Coronary artery (tissue), 2 donors: ENCODE results near the gene RGL1.

Experiments used
- DNase-seq: peaks from one replicate; pipeline ENCODE4 v3.0.0-alpha.2; 2017; ENCODE audit warnings: low spot score
- H3K27ac ChIP-seq, 2 donors: fragments of 200-600 bp; sonication (generic); one replicate each; pipeline ENCODE4 v1.5.1; 2016 to 2019
- H3K4me3 ChIP-seq: fragments of 200-600 bp; sonication (generic); 2 replicates; pipeline ENCODE4 v1.5.1; 2016; ENCODE audit warnings: mild to moderate bottlenecking, moderate library complexity
- TF ChIP-seq, protein P1 (sequence below): fragments of 200-600 bp; sonication (generic); IDR thresholded peaks from one replicate; pipeline ENCODE4 v1.5.1; 2019; ENCODE audit warnings: antibody characterized with exemption

Gene RGL1

DNA sequence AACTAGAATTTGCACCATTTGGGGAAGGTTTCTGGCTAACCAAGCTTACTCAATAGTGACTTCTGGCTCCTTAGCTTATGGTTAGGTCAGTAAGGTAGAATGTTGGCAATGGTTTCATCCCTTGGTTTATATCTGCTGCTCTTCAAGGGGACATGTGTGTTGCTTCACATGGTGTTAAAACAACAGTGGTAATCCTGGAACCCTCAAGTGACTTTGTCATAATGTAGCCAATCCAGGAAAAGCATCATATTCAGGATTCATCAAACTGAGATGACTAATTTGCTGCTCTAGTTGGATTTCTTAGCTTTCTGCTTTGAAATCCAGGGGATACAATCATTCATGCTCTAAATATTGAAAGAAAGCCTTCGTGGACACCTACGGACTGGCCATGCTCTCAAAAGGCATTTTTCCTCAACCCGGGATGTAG is 108.7 kb downstream of the RGL1 start:
- H3K27ac ChIP-seq = peak overlapping the region in 1 of 2 donors; percentile 19
- DNase-seq = no peak

DNA sequence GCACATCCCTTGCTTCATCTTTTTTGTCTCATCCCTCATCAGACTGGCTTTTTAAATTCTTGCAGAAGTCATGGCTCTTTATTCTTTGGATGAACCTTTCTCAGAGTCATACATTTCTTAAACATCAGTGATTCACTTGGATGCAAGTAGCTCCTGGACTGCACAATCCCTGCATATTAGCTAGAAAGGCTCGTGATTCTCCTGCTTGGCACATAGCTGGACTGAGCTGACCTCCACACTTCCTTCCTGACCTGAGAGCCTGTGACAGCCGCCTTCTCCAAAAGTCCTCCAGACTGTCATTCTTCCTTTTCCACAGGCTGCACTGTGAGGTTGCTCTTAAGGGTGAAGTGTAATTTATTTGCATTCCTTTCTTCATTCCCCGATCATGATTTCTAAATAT is 109.4 kb downstream of the RGL1 start:
- no peak for DNase-seq
- Histone ChIP-seq H3K27ac (no peak overlapping the region), H3K4me3 (no peak overlapping the region)
- TF ChIP-seq, protein P1, sequence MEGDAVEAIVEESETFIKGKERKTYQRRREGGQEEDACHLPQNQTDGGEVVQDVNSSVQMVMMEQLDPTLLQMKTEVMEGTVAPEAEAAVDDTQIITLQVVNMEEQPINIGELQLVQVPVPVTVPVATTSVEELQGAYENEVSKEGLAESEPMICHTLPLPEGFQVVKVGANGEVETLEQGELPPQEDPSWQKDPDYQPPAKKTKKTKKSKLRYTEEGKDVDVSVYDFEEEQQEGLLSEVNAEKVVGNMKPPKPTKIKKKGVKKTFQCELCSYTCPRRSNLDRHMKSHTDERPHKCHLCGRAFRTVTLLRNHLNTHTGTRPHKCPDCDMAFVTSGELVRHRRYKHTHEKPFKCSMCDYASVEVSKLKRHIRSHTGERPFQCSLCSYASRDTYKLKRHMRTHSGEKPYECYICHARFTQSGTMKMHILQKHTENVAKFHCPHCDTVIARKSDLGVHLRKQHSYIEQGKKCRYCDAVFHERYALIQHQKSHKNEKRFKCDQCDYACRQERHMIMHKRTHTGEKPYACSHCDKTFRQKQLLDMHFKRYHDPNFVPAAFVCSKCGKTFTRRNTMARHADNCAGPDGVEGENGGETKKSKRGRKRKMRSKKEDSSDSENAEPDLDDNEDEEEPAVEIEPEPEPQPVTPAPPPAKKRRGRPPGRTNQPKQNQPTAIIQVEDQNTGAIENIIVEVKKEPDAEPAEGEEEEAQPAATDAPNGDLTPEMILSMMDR = no peak

More for the DNA sequence above, 108.7 kb downstream of the RGL1 start:
- no peak overlapping the region for H3K4me3 ChIP-seq
- TF ChIP-seq, protein P1 = no peak

DNA sequence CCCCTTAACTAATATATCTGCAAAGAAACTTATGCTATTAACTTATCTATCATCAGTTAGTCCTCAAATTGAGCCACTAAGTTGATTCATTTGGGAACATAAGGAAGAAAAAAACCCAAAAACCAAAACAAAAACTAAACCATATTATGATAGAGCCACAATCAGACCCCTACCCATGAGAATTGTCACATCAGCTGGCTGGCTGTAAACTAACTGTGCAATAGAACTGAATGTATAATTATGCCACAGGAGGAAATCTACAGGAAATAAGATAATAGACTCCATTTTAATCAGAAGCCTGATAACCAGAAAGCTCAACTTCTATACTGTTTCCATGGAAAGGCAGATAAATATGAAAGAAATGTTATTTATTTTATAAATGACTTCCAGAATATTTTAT is 110.0 kb downstream of the RGL1 start:
- Histone ChIP-seq H3K27ac (no peak overlapping the region), H3K4me3 (no peak overlapping the region)
- no peak for DNase-seq
- TF ChIP-seq, protein P1 = no peak

DNA sequence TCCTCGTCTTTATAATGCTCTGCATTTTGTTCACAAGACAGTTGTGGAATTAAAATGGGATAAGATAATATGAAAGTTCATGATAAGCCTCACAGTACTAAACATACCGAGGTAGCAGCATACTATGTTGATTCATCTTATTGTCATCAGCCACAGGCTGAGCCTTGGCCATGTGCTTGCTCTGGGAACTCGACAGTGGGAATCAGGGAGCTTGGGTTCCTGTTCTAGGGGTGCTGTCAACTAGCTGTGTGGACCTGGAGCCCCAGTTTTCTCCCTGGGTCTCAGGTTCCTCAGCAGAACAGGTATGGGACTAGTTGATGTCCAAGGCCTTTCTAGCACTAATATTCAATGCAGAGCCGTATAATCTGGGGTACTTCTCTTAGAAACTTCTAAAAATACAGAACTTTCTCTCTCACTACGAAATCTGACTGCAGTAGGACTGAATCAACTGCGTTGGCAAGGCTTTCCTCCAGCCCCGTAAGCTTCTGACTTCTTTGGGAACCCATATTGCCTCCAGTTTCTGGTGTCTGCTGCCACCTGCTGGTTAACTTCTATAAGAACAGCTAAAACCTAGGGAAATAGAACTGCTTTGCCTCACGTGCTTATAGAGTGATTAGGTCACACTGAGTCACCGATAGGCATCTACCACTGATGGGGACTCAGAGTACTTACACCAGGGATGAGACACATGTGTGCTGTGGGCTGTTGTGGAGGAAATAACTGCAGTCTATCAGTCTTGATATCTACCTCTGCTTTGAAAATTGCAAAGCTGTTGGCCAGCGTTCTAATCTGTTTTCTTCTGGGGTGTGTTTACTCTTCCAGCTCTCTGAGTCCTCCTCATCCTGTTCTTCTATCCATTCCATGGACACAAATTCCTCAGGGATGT is 110.9 kb downstream of the RGL1 start:
- TF ChIP-seq, protein P1 = peak; percentile 65
- Histone ChIP-seq H3K27ac (peak overlapping the region; percentile 51 to 56), H3K4me3 (peak overlapping the region; percentile 24)

DNA sequence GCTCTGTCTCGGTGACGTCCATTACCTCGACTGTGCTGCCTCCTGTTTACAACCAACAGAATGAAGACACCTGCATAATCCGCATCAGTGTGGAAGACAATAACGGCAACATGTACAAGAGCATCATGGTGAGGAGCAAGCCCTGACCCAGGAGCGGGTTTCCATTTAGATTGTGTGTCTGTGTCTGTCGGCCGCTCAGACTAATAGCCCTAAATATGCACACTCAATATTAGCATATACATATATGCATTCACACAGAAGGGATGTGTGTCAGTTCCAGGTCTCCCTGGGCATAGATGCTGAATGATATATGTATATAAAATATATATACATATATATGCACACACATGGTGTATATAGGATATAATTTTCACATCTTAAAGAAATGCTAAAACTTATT is 111.7 kb downstream of the RGL1 start:
- TF ChIP-seq, protein P1 = no peak
- DNase-seq = no peak
- peak overlapping the region in 1 of 2 donors; percentile 56 for H3K27ac ChIP-seq
- H3K4me3 ChIP-seq = no peak overlapping the region

More for the DNA sequence above, 110.9 kb downstream of the RGL1 start:
- no peak for DNase-seq

DNA sequence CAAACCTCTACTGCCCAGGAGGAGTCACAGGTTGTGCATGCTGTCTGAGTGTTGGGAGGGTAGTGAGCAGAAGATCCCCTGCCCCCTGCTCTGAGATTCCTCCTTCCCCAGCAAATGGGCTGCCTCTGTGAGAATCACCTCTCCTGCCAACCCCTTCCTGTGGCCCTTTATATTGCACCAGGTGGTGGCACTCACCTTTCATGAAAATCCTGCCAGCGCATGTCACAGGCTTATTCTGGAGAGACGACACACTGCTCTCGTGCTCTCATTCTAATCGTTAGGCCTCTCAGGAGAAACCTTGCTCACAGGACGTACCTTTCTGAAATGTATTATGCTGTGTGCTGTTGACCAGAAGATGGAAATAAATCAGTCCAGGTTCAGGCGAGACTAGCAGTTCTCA is 113.7 kb downstream of the RGL1 start:
- DNase-seq = no peak
- H3K4me3 ChIP-seq = no peak overlapping the region
- H3K27ac ChIP-seq = no peak overlapping the region
- TF ChIP-seq, protein P1 = no peak

DNA sequence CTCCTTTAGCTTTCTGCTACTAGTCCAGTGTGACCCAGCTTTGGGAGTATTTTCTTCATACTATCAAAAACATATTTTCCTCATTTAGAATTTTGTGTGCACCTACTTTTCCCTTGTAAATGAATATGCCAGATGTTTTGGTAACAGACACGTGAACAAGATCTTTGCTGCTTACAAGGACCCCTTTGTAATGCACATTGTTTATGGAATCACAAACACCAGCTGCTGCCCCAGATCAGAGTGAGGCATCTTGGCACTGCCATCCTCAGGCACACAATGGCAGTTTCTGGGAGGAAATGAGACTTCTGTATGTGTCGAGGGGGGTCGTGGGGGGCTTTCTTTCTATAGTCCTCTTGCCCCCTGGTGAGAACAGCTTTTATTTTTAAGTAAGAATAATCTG is 115.7 kb downstream of the RGL1 start:
- no peak for DNase-seq
- TF ChIP-seq, protein P1 = no peak
- Histone ChIP-seq H3K27ac (no peak overlapping the region), H3K4me3 (no peak overlapping the region)
